AG04450 (cell line): ENCODE measurements around the gene ABCA3. TPM values are rescaled to one million over a fixed set of nuclear protein-coding genes. Genes with fewer than 3 reads are reported as not detected.

Experiments used
- CTCF ChIA-PET: fragments of 300-600, 350-600 bp; formaldehyde crosslinking; extraction: SDS; loops from one replicate; lab custom pipeline; 2022; ENCODE audit warnings: antibody characterized with exemption, inconsistent platforms; lab: Charles Lee
- POLR2A ChIA-PET: fragments of 350-600 bp; formaldehyde crosslinking; extraction: SDS; loops from one replicate; lab custom pipeline; 2021; ENCODE audit warnings: antibody characterized with exemption, inconsistent platforms; lab: Yijun Ruan, JAX
- DNase-seq: peaks from one replicate; pipeline ENCODE4 v3.0.0-alpha.2; 2011; ENCODE audit warnings: low read depth, low spot score
- H3K27ac ChIP-seq: one replicate; pipeline ENCODE4 v1.5.1; 2012; ENCODE audit warnings: low read depth, low read length, control low read depth
- H3K27me3 ChIP-seq: one replicate; pipeline ENCODE4 v1.6.0; 2012; ENCODE audit warnings: low read length; ENCODE audit not compliant: control insufficient read depth, insufficient read depth
- H3K4me3 ChIP-seq: 2 replicates; pipeline ENCODE4 v1.5.1; 2011; ENCODE audit warnings: mild to moderate bottlenecking, low read depth, low read length, control low read depth
- H3K9me3 ChIP-seq: 2 replicates; pipeline ENCODE4 v1.5.1; 2012; ENCODE audit warnings: low read length; ENCODE audit not compliant: control insufficient read depth, insufficient read depth
- CTCF ChIP-seq: IDR thresholded peaks from 2 replicates; pipeline ENCODE4 v1.5.1; 2011; ENCODE audit warnings: low read depth, low read length, control low read depth, inconsistent platforms
- polyA plus RNA-seq: library from polyadenylated mRNA; depleted of rRNA; stranded (reverse); fragments of >200 nt; gene quantifications from 2 replicates; pipeline ENCODE4 v1.2.3, GENCODE V29; 2011

The ABCA3 gene
- polyA plus RNA-seq, 1 experiment: 0.06 TPM

DNA sequence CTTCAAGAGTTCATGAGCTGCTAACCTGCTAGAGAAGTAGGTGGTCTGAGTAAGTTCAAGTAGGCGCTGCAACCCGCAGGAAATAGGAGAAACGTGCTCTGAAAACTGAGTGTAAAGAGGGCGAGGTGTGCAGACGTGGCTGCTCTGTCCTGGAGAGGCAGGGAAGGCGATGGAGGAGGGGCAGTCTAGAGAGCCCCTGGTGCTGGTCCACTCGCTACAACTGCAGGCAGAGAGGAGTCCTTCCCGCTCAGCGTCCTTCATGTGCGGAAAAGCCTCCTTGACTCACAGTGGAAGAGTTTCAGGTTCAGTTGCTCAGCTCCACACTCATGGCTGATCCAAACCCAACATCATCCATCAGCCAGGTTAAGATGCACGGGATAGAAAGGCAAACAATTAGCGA is 12.1 kb downstream of the ABCA3 start:
- ChIA-PET CTCF (no interaction called here), POLR2A (interaction anchor here (0.7 kb wide), 1 partner anchor 101 kb away, joined by 3 read pairs; no protein-coding TSS in a partner anchor)
- no peak overlapping the region for H3K4me3 ChIP-seq

DNA sequence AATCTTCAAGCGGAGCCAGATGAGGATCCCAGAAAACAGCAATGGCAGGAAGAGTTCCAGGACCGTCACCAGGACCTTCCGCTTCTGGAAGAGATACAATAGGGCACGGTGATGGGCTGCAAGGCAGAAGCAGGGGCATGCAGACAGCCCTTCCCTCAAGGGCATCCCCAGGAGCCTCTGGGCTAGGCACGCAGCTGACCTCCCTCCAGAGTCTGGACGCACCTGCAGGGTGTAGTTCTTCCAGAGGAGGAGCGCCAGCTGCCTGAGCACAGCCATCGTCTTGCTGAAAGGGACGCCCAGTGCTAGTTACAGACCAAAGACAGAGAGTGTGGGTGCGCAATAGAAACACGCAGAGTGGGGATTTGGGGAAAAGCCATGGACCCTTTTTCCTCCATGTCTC is 14.3 kb downstream of the ABCA3 start:
- POLR2A ChIA-PET: no interaction called here
- TF ChIP-seq CTCF: no peak
- H3K27ac ChIP-seq: no peak overlapping the region

More for the DNA sequence above, 12.1 kb downstream of the ABCA3 start:
- no peaks in the 10 kb centered on the region for H3K9me3 ChIP-seq
- H3K27me3 ChIP-seq: peaks cover 38% of the 10 kb centered on the region
- no peak overlapping the region for H3K27ac ChIP-seq
- no peak for TF ChIP-seq CTCF
- DNase-seq: no peak

GRCh38 chr16:2325791-2326190 is 14.7 kb downstream of the ABCA3 start:
- CTCF ChIA-PET: no interaction called here
- H3K9me3 ChIP-seq: no peaks in the 10 kb centered on the region
- no peak for DNase-seq
- H3K27me3 ChIP-seq: peaks cover 36% of the 10 kb centered on the region
- no peak overlapping the region for H3K4me3 ChIP-seq
- H3K27ac ChIP-seq: no peak overlapping the region
- no peak for TF ChIP-seq CTCF
- POLR2A ChIA-PET: no interaction called here

More for the DNA sequence above, 14.3 kb downstream of the ABCA3 start:
- H3K9me3 ChIP-seq: no peaks in the 10 kb centered on the region
- DNase-seq: no peak
- no peak overlapping the region for H3K4me3 ChIP-seq
- CTCF ChIA-PET: no interaction called here
- H3K27me3 ChIP-seq: peaks cover 33% of the 10 kb centered on the region

DNA sequence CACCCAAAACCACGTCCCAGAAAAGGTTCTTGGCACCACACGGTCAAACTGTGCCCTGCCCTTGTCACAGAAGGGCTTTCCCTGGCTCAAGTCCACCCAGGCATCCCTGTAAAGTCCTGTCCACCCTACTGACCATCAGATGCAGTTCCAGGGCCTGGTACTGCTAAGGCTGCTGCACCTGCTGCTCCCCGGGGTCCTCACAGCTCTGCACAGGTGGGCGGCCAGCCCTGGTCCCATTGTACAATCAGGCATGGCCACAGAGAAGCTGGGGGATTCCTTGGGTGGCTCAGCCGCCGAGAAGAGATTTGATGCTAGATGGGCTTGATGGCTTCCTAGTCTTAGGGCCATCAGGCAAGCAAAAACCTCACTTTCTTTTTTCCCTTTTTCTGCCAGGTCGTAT is 15.3 kb downstream of the ABCA3 start:
- H3K9me3 ChIP-seq: no peaks in the 10 kb centered on the region
- H3K27ac ChIP-seq: no peak overlapping the region
- TF ChIP-seq CTCF: no peak
- CTCF ChIA-PET: no interaction called here
- POLR2A ChIA-PET: no interaction called here
- no peak for DNase-seq
- H3K27me3 ChIP-seq: peaks cover 35% of the 10 kb centered on the region
- H3K4me3 ChIP-seq: no peak overlapping the region

DNA sequence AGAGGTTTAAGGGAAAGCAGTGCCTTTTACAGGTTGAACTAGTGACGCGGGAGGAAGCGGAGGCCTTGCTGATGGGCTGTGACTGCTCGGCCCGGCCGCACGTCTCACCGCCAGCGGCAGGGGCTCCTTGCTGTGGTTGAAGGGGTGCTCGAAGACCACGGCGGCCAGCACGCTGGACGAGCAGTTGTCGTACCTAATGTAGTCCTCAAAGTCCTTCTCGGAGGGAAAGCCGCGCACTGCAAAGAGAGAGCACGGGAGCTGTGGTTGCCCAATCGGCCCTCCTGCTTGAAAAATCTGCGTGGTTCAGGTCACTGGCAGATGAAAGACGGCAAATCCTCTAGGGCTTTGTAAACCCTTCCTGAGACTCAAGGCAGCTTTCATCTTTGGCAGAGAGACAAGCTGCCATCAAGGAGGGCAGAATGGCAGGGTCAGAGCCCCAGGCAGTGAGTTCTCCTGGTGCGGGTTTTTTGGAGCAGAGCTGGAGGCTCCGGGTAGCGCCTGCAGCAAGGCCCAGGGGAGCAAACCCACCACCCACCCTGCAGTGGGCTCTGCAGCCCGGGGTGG is 16.1 kb downstream of the ABCA3 start:
- peaks cover 32% of the 10 kb centered on the region for H3K27me3 ChIP-seq
- CTCF ChIA-PET: no interaction called here
- no peak for DNase-seq

More for the DNA sequence above, 16.1 kb downstream of the ABCA3 start:
- no peak overlapping the region for H3K4me3 ChIP-seq
- no peak overlapping the region for H3K27ac ChIP-seq
- H3K9me3 ChIP-seq: no peaks in the 10 kb centered on the region; the same call in 1 of the 2 replicates
- TF ChIP-seq CTCF: no peak
- POLR2A ChIA-PET: no interaction called here
